Activated T-helper 2 cell treated with anti-CD3 and anti-CD28 coated beads, Interferon-gamma antibody, Interleukin-2, Interleukin-4, amounts not matched to agents 10 μg/mL and 5 μg/mL and 100 μg/mL, durations not matched to agents 14 hours and 24 hours and 36 hours (primary cell): Measurements from ENCODE around the gene PRKAR1B. TPM values are rescaled to one million over a fixed set of nuclear protein-coding genes. Genes with fewer than 3 reads are reported as not detected.

ENCODE experiments used
- DNase-seq: peaks from one replicate; pipeline ENCODE4 v3.0.0; 2021; ENCODE audit warnings: low spot score
- H3K27ac Mint-ChIP-seq: one replicate; pipeline ENCODE4 v1.8.0; 2021; ENCODE audit warnings: mixed read lengths
- H3K27me3 Mint-ChIP-seq: one replicate; pipeline ENCODE4 v1.8.0; 2021; ENCODE audit warnings: low read depth, mixed read lengths
- H3K36me3 Mint-ChIP-seq: one replicate; pipeline ENCODE4 v1.8.0; 2021; ENCODE audit warnings: low read depth, mixed read lengths
- H3K4me1 Mint-ChIP-seq: one replicate; pipeline ENCODE4 v1.8.0; 2021; ENCODE audit warnings: low read depth, mixed read lengths
- H3K4me3 Mint-ChIP-seq: one replicate; pipeline ENCODE4 v1.8.0; 2021; ENCODE audit warnings: low read depth, mild to moderate bottlenecking, moderate library complexity, mixed read lengths
- H3K9me3 Mint-ChIP-seq: one replicate; pipeline ENCODE4 v1.8.0; 2021; ENCODE audit warnings: mixed read lengths
- intact Hi-C: fragments of 100-400 bp; cut with micrococcal nuclease; formaldehyde crosslinking; loops from one replicate; pipeline ENCODE4 v1.15.1; 2023
- total RNA-seq: library from RNA; stranded (reverse); gene quantifications from 2 replicates; pipeline ENCODE4 v1.2.3, GENCODE V29; 2022

Gene PRKAR1B
- total RNA-seq, 1 donor from 2014 or later = 38.9 TPM

DNA sequence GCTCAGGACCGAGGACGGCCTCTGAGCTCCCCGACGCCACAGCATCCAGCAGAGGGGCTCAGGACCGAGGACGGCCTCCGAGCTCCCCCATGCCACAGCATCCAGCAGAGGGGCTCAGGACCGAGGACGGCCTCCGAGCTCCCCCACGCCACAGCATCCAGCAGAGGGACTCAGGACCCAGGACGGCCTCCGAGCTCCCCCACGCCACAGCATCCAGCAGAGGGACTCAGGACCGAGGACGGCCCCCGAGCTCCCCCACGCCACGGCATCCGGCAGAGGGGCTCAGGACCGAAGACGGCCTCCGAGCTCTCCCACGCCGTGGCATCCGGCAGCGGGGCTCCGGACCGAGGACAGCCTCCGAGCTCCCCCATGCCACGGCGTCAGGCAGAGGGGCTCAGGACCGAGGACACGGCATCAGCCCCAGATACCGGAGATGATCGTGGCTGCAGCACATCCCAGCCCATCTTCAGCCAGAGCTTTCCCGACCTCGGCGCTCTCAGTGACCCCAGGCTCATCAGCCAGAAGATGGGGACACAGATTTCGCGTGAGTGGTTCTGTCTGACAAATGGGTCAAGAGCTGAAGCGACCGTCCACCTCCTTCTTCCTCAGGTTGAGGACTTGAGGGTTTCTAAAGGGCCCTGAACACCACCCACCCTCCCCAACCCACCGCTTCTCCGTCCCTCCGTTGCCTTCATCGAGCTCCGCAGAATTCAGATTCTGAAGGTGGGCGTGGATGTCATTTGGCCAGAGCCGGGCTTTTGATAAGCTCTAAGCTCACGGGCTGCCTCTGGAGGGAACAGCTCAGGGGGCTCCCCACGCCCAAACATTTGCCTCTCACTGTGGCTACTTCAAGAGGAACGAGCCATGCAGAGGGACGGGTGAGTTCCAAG is 56.3 kb downstream of the PRKAR1B start:
- no peak for DNase-seq
- intact Hi-C loops = no loop called here
- Mint-ChIP-seq H3K36me3 (peaks cover 23% of the 10 kb centered on the region), H3K4me3 (no peak overlapping the region), H3K9me3 (peaks cover 20% of the 10 kb centered on the region), H3K4me1 (no peaks in the 10 kb centered on the region), H3K27me3 (no peaks in the 10 kb centered on the region), H3K27ac (no peak overlapping the region)

DNA sequence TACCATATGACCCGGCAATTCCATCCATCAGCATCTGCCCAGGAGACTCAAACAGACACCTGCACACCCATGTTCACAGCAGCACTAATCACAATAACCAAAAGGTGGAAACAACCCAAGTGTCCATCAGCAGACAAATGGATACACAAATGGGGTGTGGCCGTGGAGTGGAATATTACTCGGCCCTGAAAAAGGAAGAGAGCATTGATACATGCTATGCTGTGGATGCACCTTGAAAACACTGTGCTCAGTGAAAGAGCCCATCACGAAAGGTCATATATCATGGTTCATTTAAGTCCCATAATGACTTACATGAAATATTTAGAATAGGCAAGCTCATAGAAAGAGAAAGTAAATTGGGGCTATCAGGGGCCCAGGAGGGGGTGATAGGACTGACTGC is 58.1 kb downstream of the PRKAR1B start:
- H3K4me1 Mint-ChIP-seq = no peaks in the 10 kb centered on the region
- intact Hi-C loops = no loop called here
- peaks cover 11% of the 10 kb centered on the region for H3K36me3 Mint-ChIP-seq
- no peaks in the 10 kb centered on the region for H3K27me3 Mint-ChIP-seq
- DNase-seq = no peak
- H3K4me3 Mint-ChIP-seq = no peak overlapping the region
- H3K9me3 Mint-ChIP-seq = peaks cover 7% of the 10 kb centered on the region
- no peak overlapping the region for H3K27ac Mint-ChIP-seq

DNA sequence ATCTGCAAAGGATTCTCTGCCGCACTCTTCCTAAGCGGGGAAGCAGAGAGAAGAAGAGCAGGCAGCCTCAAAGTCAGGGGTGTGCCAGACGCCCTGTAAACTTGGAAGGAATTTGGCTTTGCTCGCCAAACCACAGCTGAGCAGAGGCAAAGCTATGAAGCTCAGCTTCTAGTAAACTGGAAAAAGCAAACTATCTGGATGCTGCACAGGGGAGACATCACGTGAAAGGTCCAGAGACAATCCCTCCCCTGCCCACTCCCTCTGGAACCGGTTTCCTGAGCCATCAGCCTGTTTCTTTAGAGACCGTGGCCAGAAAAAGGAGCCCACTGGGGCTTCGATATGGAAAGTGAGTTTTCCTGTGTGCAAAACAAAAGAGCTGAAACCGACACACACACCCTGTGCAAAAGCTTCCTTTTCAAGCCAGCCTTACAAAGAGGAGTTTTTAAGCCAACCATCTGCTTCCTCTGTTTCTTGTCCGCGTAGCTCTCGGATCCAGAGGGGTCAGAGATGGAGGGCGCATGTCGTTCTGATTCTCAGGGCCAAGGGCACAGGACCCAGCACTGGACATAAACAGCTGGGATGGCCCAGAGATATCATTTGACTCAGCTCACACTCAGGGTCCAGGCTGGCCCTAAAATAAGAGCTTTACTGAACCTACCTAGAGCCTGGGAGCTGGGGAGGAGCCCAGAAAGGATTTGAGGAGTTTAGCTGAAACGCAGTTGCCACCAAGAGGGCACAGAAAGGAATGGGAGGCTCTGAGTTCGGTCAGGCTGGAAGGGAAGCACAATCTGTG is 58.7 kb downstream of the PRKAR1B start:
- DNase-seq = no peak
- no peak overlapping the region for H3K27ac Mint-ChIP-seq

DNA sequence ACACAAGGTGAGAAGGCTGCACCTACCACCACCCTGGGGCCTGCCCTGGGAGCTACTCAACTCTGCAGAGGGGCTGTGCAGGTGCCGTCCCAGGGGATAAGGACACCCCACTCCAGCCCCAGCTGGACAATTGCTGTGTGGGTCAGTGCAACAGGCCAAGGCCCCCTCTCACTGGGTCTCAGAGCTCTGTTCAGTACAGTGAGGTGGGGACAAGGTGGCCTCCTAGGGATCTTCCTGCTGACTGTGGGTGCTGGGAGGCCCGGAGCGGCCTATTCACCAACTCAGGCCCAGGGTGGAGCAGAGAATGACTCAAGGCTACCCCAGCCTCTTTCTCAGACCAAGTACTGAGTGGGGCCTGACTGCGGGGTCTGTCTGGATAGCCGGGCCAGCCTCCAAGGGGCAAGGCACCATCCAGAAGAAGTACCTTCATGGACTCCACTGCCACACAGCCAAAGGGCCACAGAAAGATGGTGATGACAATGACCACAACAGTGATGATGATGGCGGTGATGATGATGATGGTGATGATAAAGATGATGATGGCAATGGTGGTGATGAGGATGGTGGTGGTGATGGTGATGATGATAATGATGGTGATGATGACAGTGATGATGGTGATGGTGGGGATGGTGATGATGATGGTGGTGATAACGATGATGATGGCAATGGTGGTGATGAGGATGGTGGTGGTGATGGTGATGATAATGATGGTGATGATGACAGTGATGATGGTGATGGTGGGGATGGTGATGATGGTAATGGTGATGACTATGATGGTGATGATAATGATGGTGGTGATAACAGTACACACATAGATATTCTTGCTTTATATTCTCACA is 60.4 kb downstream of the PRKAR1B start:
- intact Hi-C loops = no loop called here
- Mint-ChIP-seq H3K4me3 (no peak overlapping the region), H3K27ac (no peak overlapping the region), H3K36me3 (peaks cover 8% of the 10 kb centered on the region), H3K9me3 (peaks cover 7% of the 10 kb centered on the region), H3K27me3 (no peaks in the 10 kb centered on the region), H3K4me1 (peaks cover 3% of the 10 kb centered on the region)
- no peak for DNase-seq

More for the DNA sequence above, 58.7 kb downstream of the PRKAR1B start:
- Mint-ChIP-seq H3K27me3 (no peaks in the 10 kb centered on the region), H3K36me3 (peaks cover 8% of the 10 kb centered on the region), H3K4me3 (no peak overlapping the region), H3K4me1 (no peaks in the 10 kb centered on the region), H3K9me3 (peaks cover 7% of the 10 kb centered on the region)
- intact Hi-C loops = no loop called here

DNA sequence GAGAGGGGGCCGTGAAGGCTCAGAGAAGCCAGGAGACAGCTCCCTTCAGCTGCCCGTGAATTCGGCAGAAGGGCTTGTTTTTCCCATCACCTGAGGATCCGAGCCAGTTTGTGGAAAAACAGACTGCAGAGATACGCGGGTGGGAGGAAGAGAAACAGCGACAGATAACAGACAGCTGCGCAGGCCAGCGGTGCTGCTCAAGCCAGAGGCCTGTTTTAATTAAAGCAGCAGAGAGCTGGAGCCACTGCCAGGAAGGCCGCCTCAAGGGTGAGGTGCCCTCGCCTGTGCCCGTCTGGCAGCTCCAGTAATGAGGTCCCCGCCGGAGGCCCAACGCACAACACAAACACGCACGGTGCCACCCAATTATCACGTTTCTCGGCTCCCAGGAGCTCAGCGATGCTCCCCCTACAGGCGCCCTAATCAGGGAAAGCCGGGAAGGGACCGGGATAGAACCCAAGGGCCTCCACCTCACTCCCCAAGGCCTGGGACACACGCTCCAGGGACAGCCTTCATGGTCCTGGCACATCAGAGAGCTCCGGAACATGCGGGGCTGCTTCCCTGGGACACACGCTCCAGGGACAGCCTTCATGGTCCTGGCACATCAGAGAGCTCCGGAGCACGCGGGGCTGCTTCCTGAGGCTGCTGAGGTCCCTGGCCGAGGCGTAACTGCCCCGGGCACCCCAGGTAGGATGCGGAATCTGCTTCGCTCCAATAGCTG is 61.2 kb downstream of the PRKAR1B start:
- no peak for DNase-seq
- no peak overlapping the region for H3K4me3 Mint-ChIP-seq
- peaks cover 3% of the 10 kb centered on the region for H3K4me1 Mint-ChIP-seq
- H3K27ac Mint-ChIP-seq = no peak overlapping the region
- intact Hi-C loops = no loop called here
- peaks cover 7% of the 10 kb centered on the region for H3K9me3 Mint-ChIP-seq
- no peaks in the 10 kb centered on the region for H3K27me3 Mint-ChIP-seq
- peaks cover 8% of the 10 kb centered on the region for H3K36me3 Mint-ChIP-seq

DNA sequence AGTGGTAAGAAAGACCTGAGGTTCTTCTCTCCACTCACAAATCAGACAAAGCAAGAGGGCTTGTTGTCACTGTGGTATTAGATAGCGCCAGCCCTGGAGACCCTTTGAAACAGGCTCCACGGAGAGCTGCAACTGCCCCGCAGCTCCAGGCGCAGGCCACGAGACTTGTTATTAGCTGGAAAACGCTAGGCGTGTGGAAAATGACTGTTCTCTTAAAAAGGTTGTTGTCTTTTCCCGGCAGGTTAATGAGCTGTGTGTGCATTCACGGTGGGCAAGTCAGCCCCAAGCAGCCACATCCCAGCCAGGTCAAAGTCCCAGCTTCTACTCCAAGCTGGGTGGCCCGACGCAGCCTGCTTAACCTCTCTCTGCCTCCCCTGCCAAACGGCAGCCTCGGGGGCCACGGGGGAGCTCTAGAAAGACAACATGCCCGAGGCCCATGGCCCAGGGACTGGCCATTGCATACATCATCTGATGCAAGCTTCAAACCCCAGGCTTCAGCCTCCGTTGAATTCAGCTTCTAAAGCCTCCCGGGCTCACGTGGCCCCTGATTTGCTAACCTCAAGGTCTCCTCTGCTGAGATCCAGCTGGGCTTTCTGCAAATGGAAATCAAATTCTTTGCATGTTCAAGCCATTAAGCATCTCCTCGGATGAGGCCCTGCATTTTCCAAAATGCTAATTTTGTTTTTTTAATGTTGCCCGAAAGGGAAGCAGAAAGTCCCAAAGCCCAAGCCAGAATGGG is 61.9 kb downstream of the PRKAR1B start:
- intact Hi-C loops = no loop called here
- H3K4me3 Mint-ChIP-seq = no peak overlapping the region
- peaks cover 8% of the 10 kb centered on the region for H3K36me3 Mint-ChIP-seq
- no peaks in the 10 kb centered on the region for H3K27me3 Mint-ChIP-seq
- peaks cover 3% of the 10 kb centered on the region for H3K4me1 Mint-ChIP-seq
- H3K27ac Mint-ChIP-seq = no peak overlapping the region
- peaks cover 7% of the 10 kb centered on the region for H3K9me3 Mint-ChIP-seq
- DNase-seq = no peak

DNA sequence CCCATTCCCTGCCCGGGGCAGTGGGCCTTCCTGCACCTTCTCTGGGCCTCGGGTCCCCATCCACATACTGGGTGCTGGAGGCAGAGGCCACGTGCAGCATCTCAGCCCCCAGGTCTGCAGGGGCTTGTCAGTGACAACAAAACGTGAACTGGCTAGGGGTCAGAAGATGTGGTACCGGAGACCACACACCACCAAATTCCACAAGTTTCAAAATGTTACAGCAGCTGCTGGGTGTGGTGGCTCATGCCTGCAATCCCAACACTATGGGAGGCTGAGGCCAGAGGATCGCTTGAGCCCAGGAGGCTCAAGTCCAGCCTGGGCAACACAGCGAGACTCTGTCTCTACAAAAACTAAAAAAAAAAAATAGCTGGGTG is 62.7 kb downstream of the PRKAR1B start:
- intact Hi-C loops = no loop called here
- Mint-ChIP-seq H3K4me1 (peaks cover 3% of the 10 kb centered on the region), H3K27me3 (no peaks in the 10 kb centered on the region), H3K27ac (no peak overlapping the region), H3K9me3 (peaks cover 7% of the 10 kb centered on the region), H3K4me3 (no peak overlapping the region), H3K36me3 (peaks cover 9% of the 10 kb centered on the region)
- DNase-seq = no peak

DNA sequence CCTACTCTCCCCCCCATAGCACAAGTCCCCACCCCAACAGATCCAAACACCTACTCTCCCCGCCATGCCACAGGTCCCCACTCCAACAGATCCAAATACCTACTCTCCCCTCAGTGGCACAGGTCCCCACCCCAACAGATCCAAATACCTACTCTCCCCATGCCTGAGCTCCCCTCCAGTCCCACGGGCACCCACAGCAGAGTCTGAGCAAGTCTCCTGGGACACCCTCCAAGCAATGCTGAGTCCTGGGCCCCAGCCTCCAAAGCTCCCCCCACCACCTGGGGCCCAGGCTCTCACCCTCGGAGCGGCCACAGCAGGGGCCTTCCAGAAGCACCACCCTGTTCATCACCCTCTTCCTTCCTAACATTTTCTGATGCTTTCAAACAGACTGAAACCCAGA is 64.5 kb downstream of the PRKAR1B start:
- intact Hi-C loops = no loop called here
- peak overlapping the region; percentile 26 for H3K27ac Mint-ChIP-seq
- no peak for DNase-seq
- H3K36me3 Mint-ChIP-seq = peaks cover 7% of the 10 kb centered on the region
- H3K27me3 Mint-ChIP-seq = no peaks in the 10 kb centered on the region
- H3K4me3 Mint-ChIP-seq = no peak overlapping the region
- H3K9me3 Mint-ChIP-seq = peaks cover 7% of the 10 kb centered on the region
- peaks cover 3% of the 10 kb centered on the region for H3K4me1 Mint-ChIP-seq

DNA sequence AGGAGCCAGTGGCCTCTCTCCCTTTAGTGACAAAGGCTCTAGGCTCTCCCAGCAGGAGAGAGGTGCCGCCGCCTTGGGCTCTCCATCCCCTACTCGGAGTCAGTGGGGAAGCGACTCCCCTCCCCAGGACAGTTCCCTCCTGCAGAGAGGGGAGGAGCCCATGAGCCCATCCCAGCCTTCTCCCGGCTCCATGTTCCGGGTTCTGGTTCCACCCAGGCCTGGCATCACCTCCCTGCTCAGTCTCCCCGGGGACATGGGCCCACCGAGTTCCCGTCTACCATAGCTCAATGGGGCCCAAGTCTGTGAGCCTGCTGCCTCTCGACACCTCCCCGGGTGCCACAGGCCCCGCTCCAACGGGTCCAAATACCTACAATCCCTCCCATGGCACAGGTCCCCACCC is 67.1 kb downstream of the PRKAR1B start:
- DNase-seq = no peak
- H3K4me1 Mint-ChIP-seq = peaks cover 3% of the 10 kb centered on the region
- H3K4me3 Mint-ChIP-seq = no peak overlapping the region
- peaks cover 7% of the 10 kb centered on the region for H3K36me3 Mint-ChIP-seq
- H3K9me3 Mint-ChIP-seq = peaks cover 7% of the 10 kb centered on the region
- no peaks in the 10 kb centered on the region for H3K27me3 Mint-ChIP-seq
- intact Hi-C loops = no loop called here
- no peak overlapping the region for H3K27ac Mint-ChIP-seq

DNA sequence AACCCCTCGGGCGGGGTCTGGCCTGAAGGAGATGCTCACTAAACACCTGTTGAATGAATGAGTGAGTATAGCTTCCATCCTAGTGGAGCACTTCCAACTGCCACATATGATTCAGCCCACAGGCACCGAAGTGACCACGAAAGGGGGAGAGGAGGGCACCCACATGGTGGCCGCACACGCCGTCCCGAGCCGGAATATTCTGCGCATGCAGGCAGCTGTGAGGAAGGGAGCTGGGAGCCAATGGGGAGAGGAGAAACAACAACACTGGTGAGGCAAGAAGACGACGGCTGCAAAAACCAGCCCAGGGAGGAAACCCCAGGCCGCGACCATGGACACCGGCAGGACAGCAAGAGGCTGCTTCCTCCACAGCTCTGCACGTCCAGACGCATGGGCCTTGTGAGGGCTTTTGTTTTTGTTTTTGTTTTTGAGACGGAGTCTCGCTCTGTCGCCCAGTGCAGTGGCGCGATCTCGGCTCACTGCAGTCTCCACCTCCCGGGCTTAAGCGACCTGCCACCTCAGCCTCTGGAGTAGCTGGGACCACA is 67.7 kb downstream of the PRKAR1B start:
- H3K4me3 Mint-ChIP-seq = no peak overlapping the region
- no peak overlapping the region for H3K27ac Mint-ChIP-seq
- no peaks in the 10 kb centered on the region for H3K27me3 Mint-ChIP-seq
- DNase-seq = no peak
- H3K4me1 Mint-ChIP-seq = peaks cover 3% of the 10 kb centered on the region
- H3K9me3 Mint-ChIP-seq = peaks cover 7% of the 10 kb centered on the region
- peaks cover 7% of the 10 kb centered on the region for H3K36me3 Mint-ChIP-seq
- intact Hi-C loops = no loop called here

DNA sequence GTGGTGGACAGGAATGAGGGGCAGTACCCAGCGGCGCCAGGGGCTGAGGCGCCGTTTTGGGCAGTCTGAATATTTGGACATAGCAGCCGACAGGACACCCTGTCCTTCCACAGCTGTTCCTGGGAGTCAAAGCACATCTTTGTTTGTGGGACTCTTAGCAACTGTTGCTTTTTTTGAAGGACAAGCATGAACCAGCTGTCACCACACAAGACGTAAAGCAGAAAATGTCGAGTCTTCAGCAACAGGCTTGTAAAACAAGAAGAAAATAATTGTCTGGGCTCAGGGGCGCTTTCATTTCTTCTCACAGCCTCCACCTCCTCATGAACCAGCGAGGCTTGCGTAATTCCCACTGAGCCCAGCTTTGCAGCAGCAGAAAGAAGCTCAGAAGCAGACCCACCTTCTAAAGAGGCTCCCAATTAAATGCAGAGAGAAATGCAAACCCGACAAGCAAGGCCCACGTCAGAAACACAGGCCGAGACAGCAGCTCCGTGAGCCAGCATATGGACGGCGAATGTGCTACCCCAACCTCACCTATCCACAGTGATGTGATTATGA is 69.4 kb downstream of the PRKAR1B start:
- DNase-seq = no peak
- Mint-ChIP-seq H3K27ac (no peak overlapping the region), H3K27me3 (no peaks in the 10 kb centered on the region), H3K36me3 (peaks cover 7% of the 10 kb centered on the region), H3K4me3 (no peak overlapping the region), H3K4me1 (no peaks in the 10 kb centered on the region), H3K9me3 (peaks cover 7% of the 10 kb centered on the region)
- intact Hi-C loops = no loop called here
